ENCODE results near the gene MRLN. TPM values are rescaled to one million over a fixed set of nuclear protein-coding genes. Genes with fewer than 3 reads are reported as not detected.
"Not testable (repeated sequence)": the region's sequence is repeated elsewhere in the genome, so short reads cannot be mapped to it uniquely, and the experiment has no call there.

The MRLN gene
- total RNA-seq, 2 experiments from 2014 or later, result not detected

- ATAC-seq, result no peak
- CTCF ChIA-PET, result no interaction called here
Measured at GRCh38 chr10:59735296-59735695, 18.0 kb downstream of the MRLN start.

GRCh38 chr10:59734014-59734462 lies 19.2 kb downstream of the MRLN start:
- intact Hi-C loops (cut with micrococcal nuclease), result no loop called here
- no peak for DNase-seq
- ATAC-seq, result no peak
- H3K9me3 Mint-ChIP-seq, result no peaks in the 10 kb centered on the region
- H3K4me3 Mint-ChIP-seq, result no peak overlapping the region
- TF ChIP-seq CTCF (IDR thresholded peaks at IDR 0.05), result no peak
- H3K36me3 Mint-ChIP-seq (ENCODE audit: low read depth), result no peaks in the 10 kb centered on the region
- H3K27me3 Mint-ChIP-seq, result peaks cover 4% of the 10 kb centered on the region
- ChIA-PET CTCF (no interaction called here), POLR2A (interaction anchor here (0.6 kb wide), 1 partner anchor 16 kb away, joined by 3 read pairs; no protein-coding TSS in a partner anchor)
- H3K27ac Mint-ChIP-seq, result no peak overlapping the region
- H3K4me1 Mint-ChIP-seq (ENCODE audit: low read depth), result peaks cover 3% of the 10 kb centered on the region

More at GRCh38 chr10:59735296-59735695, 18.0 kb downstream of the MRLN start:
- POLR2A ChIA-PET, result no interaction called here
- no peak for DNase-seq
- Mint-ChIP-seq H3K36me3 (ENCODE audit: low read depth) (no peaks in the 10 kb centered on the region), H3K4me3 (no peak overlapping the region), H3K9me3 (no peaks in the 10 kb centered on the region), H3K27me3 (peaks cover 4% of the 10 kb centered on the region), H3K27ac (no peak overlapping the region), H3K4me1 (ENCODE audit: low read depth) (peaks cover 3% of the 10 kb centered on the region)
- TF ChIP-seq CTCF (IDR thresholded peaks at IDR 0.05), result no peak
- intact Hi-C loops (cut with micrococcal nuclease), result no loop called here

- DNase-seq; H3K27me3 Mint-ChIP-seq; H3K36me3 Mint-ChIP-seq (ENCODE audit: low read depth); H3K9me3 Mint-ChIP-seq; H3K27ac Mint-ChIP-seq; H3K4me1 Mint-ChIP-seq (ENCODE audit: low read depth); H3K4me3 Mint-ChIP-seq; ATAC-seq; CTCF ChIA-PET; intact Hi-C loops (cut with micrococcal nuclease); POLR2A ChIA-PET: not testable (repeated sequence)
Measured at GRCh38 chr10:59733321-59734013, 19.8 kb downstream of the MRLN start.

- CTCF ChIA-PET; DNase-seq; H3K9me3 Mint-ChIP-seq; H3K4me3 Mint-ChIP-seq; H3K27ac Mint-ChIP-seq; ATAC-seq; H3K36me3 Mint-ChIP-seq (ENCODE audit: low read depth); H3K4me1 Mint-ChIP-seq (ENCODE audit: low read depth); intact Hi-C loops (cut with micrococcal nuclease); H3K27me3 Mint-ChIP-seq; POLR2A ChIA-PET: not testable (repeated sequence)
Measured at GRCh38 chr10:59732849-59733248, 20.4 kb downstream of the MRLN start.

- H3K27ac Mint-ChIP-seq; H3K36me3 Mint-ChIP-seq (ENCODE audit: low read depth); intact Hi-C loops (cut with micrococcal nuclease); DNase-seq; H3K9me3 Mint-ChIP-seq; POLR2A ChIA-PET; CTCF ChIA-PET; H3K4me1 Mint-ChIP-seq (ENCODE audit: low read depth); H3K4me3 Mint-ChIP-seq; H3K27me3 Mint-ChIP-seq; ATAC-seq: not testable (repeated sequence)
Measured at GRCh38 chr10:59729167-59729566, 24.1 kb downstream of the MRLN start.

GRCh38 chr10:59724098-59724938 lies 28.9 kb downstream of the MRLN start:
- ChIA-PET POLR2A (no interaction called here), CTCF (no interaction called here)
- no peak overlapping the region for H3K4me3 Mint-ChIP-seq
- H3K27me3 Mint-ChIP-seq, result peaks cover 8% of the 10 kb centered on the region
- no peak overlapping the region for H3K27ac Mint-ChIP-seq
- H3K4me1 Mint-ChIP-seq (ENCODE audit: low read depth), result no peaks in the 10 kb centered on the region
- ATAC-seq, result no peak
- intact Hi-C loops (cut with micrococcal nuclease), result no loop called here
- H3K36me3 Mint-ChIP-seq (ENCODE audit: low read depth), result no peaks in the 10 kb centered on the region
- peaks cover 4% of the 10 kb centered on the region for H3K9me3 Mint-ChIP-seq
- TF ChIP-seq CTCF (IDR thresholded peaks at IDR 0.05), result no peak
- DNase-seq, result no peak
